Measurements from ENCODE around the gene HECTD3. TPM values are rescaled to one million over a fixed set of nuclear protein-coding genes. Genes with fewer than 3 reads are reported as not detected.
"Not testable (repeated sequence)": the region's sequence is repeated elsewhere in the genome, so short reads cannot be mapped to it uniquely, and the experiment has no call there.

HECTD3 gene
- total RNA-seq, 1 donor = 10.1 TPM

DNA sequence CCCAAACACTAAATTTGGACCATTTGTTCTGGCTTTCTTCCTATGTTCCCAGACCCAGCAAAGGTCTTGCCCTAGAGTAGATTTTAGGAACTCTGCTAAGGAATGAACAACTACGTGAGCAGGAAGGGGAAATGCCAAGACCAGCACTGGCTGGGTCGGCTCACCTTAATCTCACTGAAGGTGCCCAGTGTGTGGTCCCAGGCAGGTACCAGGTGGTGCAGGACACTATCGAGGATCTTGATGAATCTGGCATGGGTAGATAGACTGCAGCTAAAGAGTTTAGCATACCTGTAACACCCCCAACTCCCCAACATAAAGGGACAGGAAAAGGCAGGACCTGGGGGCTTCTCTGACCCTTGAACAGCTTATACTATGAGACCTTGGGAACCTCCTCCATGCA is 3.0 kb downstream of the HECTD3 start:
- no peaks in the 10 kb centered on the region for H3K9me3 ChIP-seq (ENCODE audit: low read depth, low read length)
- H3K4me1 ChIP-seq (ENCODE audit: insufficient read depth, low read length) = peaks cover 31% of the 10 kb centered on the region
- no peaks in the 10 kb centered on the region for H3K27me3 ChIP-seq (ENCODE audit: insufficient read depth, low read length)
- no peak overlapping the region for H3K4me3 ChIP-seq (ENCODE audit: low read length)

DNA sequence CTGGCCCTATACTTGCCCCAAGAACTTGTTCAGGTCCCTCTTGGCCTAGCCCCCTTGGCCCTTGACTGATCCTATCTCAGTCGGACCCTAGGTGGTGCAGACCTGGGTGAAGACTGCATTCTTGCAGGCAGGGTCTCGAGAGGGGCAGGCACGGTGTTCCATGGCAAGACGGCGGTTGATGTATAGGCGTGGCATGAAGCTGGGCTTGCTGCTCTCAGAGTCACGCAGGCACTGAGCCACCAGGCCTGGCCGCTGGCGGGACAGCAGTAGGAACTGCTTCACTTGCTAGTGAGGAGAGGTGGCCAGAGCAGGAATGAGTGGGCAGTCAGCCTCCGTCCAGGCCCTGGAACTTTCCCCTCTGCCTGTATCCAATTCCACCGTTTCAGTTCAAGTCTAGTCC is 3.8 kb downstream of the HECTD3 start:
- no peaks in the 10 kb centered on the region for H3K27me3 ChIP-seq (ENCODE audit: insufficient read depth, low read length)

DNA sequence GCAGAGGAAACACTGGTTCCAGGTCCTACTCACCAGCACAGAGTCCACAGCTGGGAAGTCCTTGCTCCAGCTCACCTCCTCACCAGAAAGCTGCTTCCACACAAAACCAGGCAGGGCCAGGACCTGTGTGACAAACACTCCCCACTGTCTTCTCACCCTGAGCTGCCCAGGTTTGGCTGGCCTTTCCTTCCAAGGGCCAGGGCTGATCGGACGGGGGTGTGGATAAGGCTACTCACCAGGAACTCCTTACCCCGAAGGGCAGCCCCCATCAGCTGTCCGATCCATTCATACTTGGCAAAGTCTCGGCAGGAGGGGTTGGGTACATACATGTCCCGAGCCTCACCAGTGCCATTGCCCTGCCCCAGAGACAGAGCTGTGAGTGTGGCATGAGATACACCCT is 5.4 kb downstream of the HECTD3 start:
- Histone ChIP-seq H3K9me3 (ENCODE audit: low read depth, low read length) (no peaks in the 10 kb centered on the region), H3K4me3 (ENCODE audit: low read length) (no peak overlapping the region), H3K27me3 (ENCODE audit: insufficient read depth, low read length) (no peaks in the 10 kb centered on the region), H3K4me1 (ENCODE audit: insufficient read depth, low read length) (peaks cover 19% of the 10 kb centered on the region)

More for the DNA sequence above, 3.8 kb downstream of the HECTD3 start:
- Histone ChIP-seq H3K4me1 (ENCODE audit: insufficient read depth, low read length) (peaks cover 24% of the 10 kb centered on the region), H3K9me3 (ENCODE audit: low read depth, low read length) (no peaks in the 10 kb centered on the region), H3K4me3 (ENCODE audit: low read length) (no peak overlapping the region)

DNA sequence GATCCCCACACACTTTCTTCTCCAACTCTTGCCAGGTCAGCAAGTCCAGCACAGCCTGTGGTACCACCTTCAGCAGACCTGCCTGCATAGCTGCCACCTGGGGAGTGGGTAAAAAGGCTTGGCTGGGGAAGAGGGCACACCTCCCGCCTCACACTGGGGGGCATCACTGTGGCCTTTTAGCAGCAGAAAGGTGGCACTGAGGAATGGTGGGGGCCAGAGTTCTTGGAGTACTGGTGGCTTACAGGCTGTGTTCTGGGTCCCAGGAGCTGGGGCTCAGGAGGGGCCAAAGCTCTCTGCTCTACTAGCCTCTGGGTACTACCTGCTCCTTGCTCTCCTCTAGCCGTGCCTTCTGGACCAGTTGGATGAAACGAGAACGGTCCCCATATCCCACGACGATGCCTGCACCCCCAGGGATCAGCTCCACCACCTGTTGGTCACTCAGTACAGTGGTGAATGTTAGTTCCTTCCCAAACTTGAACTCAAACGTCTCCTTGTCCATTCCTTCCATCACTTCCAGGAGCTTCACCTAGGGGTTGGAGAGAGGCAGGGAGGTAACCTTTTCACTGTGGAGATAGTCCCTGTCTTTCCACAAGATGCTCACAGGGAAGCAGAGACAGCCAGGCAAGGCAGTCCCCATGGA is 6.7 kb downstream of the HECTD3 start:
- no peak overlapping the region for H3K4me3 ChIP-seq (ENCODE audit: low read length)
- H3K4me1 ChIP-seq (ENCODE audit: insufficient read depth, low read length) = peaks cover 13% of the 10 kb centered on the region
- no peaks in the 10 kb centered on the region for H3K27me3 ChIP-seq (ENCODE audit: insufficient read depth, low read length)
- no peaks in the 10 kb centered on the region for H3K9me3 ChIP-seq (ENCODE audit: low read depth, low read length)

DNA sequence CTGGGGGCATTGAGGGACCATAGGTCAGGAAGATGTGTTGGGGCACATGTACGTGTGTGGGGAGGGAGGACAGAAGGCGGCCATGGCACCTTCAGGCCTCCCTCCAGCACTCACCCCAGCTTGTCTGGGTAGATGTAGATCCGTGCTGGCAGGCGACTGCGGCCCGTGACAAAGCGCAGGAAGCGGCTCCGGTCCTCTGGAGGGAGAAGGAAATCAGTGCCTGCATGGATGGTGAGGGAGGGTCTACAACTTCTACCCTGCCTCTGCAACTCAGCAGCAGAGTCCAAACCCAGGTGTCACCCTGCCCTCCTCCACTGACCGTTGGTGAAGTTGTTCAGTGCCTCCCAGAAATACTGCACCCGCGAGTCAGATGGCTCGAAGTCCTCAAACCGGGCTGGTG is 7.4 kb downstream of the HECTD3 start:
- H3K4me3 ChIP-seq (ENCODE audit: low read length) = no peak overlapping the region
- H3K27me3 ChIP-seq (ENCODE audit: insufficient read depth, low read length) = no peaks in the 10 kb centered on the region
- peaks cover 11% of the 10 kb centered on the region for H3K4me1 ChIP-seq (ENCODE audit: insufficient read depth, low read length)
- no peaks in the 10 kb centered on the region for H3K9me3 ChIP-seq (ENCODE audit: low read depth, low read length)

DNA sequence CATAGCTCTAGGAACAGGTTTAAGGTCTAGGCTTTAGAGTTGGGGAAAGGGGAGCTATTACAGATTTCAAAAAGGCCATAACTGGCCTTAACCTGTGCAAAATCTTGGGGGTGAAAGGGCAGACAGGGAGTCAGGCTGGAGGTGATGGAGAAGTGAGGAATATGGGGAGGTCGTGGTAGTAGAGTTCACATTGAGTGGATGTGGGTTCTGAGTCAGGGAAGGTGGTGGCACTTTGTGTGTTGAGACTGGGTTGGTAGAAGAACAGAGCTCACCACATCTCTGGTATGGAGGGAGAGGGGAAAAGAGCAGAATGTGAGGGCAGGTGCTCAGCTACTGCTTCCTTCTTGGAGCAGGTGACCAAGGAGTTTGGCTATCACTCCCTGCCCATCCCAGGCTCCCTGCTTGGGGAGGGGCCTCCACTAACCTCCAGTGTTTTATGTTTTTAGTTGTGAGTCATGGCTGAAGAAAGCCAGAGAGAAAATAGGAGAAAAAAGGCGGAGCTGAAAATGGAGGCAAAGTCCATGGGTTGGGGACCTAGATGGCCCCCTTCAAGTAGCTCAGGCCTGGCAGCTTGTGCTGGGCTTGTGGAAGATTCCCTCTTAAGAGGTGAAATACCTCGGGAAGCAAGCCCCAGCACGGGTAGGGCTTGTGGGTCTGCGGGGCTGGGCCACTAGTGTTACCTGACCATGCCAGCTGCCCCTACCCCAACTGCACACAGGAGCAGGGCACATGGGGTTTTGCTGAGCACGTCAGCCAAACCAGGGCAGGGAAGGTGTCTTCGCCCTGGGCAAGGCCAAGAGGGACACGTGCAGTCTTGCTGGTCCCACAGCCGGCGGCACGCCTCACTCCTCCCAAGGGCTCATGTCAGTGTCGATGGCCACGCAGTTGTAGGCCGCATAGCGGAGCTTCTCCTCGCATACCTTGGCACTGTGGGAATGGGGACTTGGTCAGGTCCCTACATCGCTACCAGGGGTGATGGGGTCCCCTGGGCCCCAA is 8.2 kb downstream of the HECTD3 start:
- H3K27me3 ChIP-seq (ENCODE audit: insufficient read depth, low read length) = no peaks in the 10 kb centered on the region
- no peaks in the 10 kb centered on the region for H3K9me3 ChIP-seq (ENCODE audit: low read depth, low read length)
- no peak overlapping the region for H3K4me3 ChIP-seq (ENCODE audit: low read length)
- peaks cover 11% of the 10 kb centered on the region for H3K4me1 ChIP-seq (ENCODE audit: insufficient read depth, low read length)

DNA sequence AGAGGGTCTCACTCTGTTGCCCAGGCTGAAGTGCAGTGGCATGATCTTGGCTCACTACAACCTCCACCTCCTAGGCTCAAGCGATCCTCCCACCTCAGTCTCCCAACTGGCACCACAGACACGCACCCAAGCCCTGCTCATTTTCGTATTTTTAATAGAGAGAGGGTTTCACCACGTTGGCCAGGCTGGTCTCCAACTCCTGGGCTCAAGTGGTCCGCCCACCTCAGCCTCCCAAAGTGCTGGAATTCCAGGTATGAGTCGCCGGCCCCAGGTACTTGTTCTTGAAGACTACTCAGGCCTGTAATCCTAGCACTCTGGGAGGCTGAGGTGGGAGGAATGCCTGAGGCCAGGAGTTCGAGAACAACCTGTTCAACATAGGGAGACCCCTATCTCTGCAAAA is 9.5 kb downstream of the HECTD3 start:
- H3K9me3 ChIP-seq (ENCODE audit: low read depth, low read length); H3K4me3 ChIP-seq (ENCODE audit: low read length); H3K27me3 ChIP-seq (ENCODE audit: insufficient read depth, low read length): not testable (repeated sequence)
- H3K4me1 ChIP-seq (ENCODE audit: insufficient read depth, low read length) = peaks cover 11% of the 10 kb centered on the region

DNA sequence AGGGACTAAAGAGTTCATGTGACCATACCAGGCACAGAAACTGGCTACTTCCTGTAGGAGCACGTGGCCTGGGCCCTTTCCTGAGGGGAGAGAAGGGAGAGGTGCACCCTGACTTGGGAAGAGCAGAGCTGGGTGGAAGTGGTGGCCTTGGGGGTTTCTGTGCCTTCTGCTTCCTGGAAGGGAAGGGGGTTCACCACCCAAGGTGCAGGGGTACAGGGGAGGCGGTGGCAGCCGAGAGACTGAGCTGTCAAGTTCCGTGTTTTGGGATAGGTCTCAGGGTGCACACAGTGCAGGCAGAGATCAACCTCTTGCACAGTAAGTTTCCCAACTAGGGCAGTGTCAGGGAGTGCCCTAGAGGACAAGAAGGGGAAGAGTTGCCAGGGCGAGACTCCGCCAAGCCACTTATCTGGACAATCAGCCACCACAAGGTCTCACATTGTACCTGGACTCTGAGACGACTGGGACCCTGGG is 10.1 kb downstream of the HECTD3 start:
- no peaks in the 10 kb centered on the region for H3K27me3 ChIP-seq (ENCODE audit: insufficient read depth, low read length)
- no peak overlapping the region for H3K4me3 ChIP-seq (ENCODE audit: low read length)
- peaks cover 11% of the 10 kb centered on the region for H3K4me1 ChIP-seq (ENCODE audit: insufficient read depth, low read length)
- no peaks in the 10 kb centered on the region for H3K9me3 ChIP-seq (ENCODE audit: low read depth, low read length)

DNA sequence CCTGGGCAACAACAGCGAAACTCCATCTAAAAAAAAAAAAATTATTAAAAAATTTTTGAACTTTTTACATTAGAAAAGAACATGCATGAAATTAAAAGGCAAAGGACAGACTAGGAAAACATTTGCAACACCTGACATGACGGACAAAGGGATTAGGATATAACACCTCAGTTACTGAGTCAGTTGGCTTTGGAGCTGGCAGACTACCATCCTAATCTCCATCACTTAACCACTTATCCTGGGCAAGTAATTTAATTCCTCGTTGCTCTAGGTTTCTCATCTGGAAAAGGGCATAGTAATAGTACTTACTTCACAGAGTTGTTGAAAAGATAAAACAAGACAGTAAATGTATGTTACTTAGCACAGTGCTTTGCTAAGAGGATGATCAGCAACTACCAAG is 11.9 kb downstream of the HECTD3 start:
- H3K9me3 ChIP-seq (ENCODE audit: low read depth, low read length) = no peaks in the 10 kb centered on the region
- peaks cover 11% of the 10 kb centered on the region for H3K4me1 ChIP-seq (ENCODE audit: insufficient read depth, low read length)
- H3K27me3 ChIP-seq (ENCODE audit: insufficient read depth, low read length) = no peaks in the 10 kb centered on the region
- H3K4me3 ChIP-seq (ENCODE audit: low read length) = no peak overlapping the region

DNA sequence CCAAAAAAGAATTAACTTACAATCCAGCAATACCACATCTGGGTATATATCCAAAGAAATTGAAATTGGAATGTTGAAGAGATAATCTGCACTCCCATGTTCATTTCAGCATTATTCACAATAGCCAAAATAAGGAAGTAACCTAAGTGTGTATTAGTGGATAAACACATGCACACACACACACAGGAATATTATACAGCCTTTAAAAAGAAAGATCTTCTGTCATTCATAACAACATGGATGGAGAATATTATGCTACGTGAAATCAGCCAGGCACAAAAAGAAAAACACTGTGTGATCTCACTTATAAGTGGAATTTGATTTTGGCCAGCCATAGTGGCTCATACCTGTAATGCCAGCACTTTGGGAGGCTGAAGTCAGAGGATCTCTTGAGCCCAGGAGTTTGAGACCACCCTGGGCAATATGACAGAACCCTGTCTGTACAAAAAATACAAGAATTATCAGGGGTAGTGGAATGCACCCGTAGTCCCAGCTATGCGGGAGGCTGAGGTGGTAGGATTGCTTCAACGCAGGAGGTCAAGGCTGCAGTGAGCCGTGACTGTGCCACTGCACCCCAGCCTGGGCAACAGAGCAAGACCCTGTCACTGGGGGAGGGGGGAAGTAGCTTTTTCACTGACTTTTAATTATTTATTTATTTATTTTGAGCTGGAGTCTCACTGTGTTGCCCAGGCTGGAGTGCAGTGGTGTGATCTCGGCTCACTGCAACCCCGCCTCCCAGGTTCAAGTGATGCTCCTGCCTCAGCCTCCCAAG is 15.5 kb downstream of the HECTD3 start:
- Histone ChIP-seq H3K4me1 (ENCODE audit: insufficient read depth, low read length) (peaks cover 4% of the 10 kb centered on the region), H3K4me3 (ENCODE audit: low read length) (no peak overlapping the region), H3K9me3 (ENCODE audit: low read depth, low read length) (no peaks in the 10 kb centered on the region), H3K27me3 (ENCODE audit: insufficient read depth, low read length) (no peaks in the 10 kb centered on the region)

DNA sequence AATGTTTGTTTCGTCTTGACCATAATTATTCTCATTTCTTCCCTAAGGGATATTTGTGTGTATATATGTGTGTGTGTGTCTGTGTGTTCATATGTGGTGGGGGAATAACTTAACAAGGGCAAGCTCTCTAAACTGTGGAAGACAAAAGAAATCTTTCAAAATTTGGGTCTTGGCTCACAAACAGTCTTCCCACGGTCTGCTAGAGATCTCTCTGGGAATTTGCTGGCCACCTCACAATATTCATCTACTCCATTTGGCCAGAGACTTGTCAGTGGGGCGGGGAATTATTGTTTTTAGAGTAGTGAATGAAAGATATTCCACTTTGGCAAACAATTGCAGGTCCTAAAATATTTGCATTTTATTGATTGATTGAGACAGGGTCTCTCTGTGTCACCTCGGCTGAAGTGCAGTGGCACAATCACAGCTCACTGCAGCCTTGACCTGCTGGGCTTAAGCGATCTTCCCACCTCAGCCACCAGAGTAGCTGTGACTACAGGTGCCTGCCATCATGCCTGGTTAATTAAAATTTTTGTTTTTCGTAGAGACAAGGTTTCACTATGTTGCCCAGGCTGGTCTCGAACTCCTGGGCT is 16.7 kb downstream of the HECTD3 start:
- H3K9me3 ChIP-seq (ENCODE audit: low read depth, low read length) = no peaks in the 10 kb centered on the region
- no peak overlapping the region for H3K4me3 ChIP-seq (ENCODE audit: low read length)
- no peaks in the 10 kb centered on the region for H3K27me3 ChIP-seq (ENCODE audit: insufficient read depth, low read length)
- no peaks in the 10 kb centered on the region for H3K4me1 ChIP-seq (ENCODE audit: insufficient read depth, low read length)

DNA sequence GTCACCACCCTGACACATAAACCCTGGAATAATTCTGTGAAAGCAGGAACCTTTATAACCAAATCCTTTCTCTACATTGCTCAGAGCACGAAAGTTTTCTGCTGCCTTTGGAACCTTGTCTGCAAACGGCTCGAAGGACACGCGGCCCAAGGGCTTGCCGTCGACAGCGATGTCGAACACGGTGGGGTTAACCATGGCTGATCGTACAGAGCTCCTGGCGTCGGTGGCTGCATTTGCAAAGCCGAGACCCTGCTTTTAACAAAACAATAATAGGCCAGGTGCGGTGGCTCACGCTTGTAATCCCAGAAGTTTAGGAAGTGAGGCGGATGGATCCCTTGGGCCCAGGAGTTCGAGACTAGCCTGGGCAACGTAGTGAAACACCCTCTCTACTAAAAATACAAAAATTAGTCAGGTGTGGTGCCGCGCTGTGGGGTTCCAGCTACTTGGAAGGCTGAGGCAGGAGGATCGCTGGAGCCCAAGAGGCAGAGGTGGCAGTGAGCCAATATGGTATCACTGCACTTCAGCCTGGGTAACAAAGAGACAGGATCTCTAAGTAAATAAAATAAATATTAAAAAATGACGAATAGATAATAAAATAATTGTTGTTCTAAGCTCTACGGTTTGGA is 22.5 kb downstream of the HECTD3 start:
- Histone ChIP-seq H3K4me1 (ENCODE audit: insufficient read depth, low read length) (peaks cover 19% of the 10 kb centered on the region), H3K9me3 (ENCODE audit: low read depth, low read length) (no peaks in the 10 kb centered on the region), H3K27me3 (ENCODE audit: insufficient read depth, low read length) (no peaks in the 10 kb centered on the region), H3K4me3 (ENCODE audit: low read length) (no peak overlapping the region)

DNA sequence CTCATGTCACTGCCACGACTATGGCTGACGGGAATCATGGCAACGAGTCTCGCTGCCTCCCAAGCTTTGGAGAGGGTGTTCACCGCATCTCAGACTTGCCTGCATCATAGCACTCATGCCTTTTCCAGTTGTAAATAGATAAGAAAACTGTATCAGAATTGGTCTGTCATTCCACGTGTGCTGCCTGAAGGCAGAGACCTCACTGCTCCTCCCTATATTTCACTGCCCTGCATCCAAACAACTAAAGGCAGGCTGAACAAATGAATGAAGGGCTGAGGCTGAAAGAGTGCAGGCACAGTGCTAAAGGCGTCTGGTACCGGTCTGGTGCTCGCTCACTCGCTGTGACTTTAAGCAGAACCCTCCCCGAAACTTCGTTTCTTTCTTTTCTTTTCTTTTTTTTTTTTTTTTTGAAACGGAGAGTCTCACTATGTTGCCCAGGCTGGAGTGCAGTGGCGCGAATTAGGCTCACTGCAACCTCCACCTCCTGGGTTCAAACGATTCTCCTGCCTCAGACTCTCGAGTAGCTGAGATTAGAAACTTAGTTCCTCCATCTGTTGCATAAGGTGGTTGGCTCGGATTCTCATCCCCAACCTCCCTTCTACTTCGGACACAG is 25.3 kb downstream of the HECTD3 start:
- Histone ChIP-seq H3K9me3 (ENCODE audit: low read depth, low read length) (no peaks in the 10 kb centered on the region), H3K4me1 (ENCODE audit: insufficient read depth, low read length) (peaks cover 19% of the 10 kb centered on the region), H3K4me3 (ENCODE audit: low read length) (peak overlapping the region; percentile 79), H3K27me3 (ENCODE audit: insufficient read depth, low read length) (no peaks in the 10 kb centered on the region)

DNA sequence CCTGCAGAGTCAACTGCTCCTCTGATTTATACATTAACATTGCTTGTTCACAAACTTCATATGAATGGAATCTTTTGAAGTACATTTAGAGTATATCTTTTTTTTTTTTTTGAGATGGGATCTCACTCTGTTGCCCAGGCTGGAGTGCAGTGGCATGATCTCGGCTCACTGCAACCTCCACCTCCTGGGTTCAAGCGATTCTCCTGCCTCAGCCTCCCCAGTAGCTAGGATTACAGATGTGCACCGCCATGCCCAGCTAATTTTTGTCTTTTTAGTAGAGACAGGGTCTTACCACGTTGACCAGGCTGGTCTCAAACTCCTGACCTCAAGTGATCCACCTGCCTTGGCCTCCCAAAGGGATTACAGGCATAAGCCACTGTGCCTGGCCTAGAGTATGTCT is 33.8 kb downstream of the HECTD3 start:
- H3K9me3 ChIP-seq (ENCODE audit: low read depth, low read length); H3K4me1 ChIP-seq (ENCODE audit: insufficient read depth, low read length); H3K4me3 ChIP-seq (ENCODE audit: low read length); H3K27me3 ChIP-seq (ENCODE audit: insufficient read depth, low read length): not testable (repeated sequence)
